ENCODE data around the gene PTPRT. TPM values are rescaled to one million over a fixed set of nuclear protein-coding genes. Genes with fewer than 3 reads are reported as not detected.

The PTPRT gene
- total RNA-seq, 1 experiment from 2014 or later, result not detected

GRCh38 chr20:43058077-43058476 lies 131.6 kb downstream of the PTPRT start (continued):
- TF ChIP-seq CTCF (IDR thresholded peaks at IDR 0.05 in 2 of 3, conservative IDR thresholded peaks at IDR 0.05 in 1 of 3; ENCODE audit: borderline replicate concordance in 1 of 3, insufficient read depth in 1 of 3, low read depth in 2 of 3, low read length in 2 of 3), result no peak
- TF ChIP-seq REST (IDR thresholded peaks at IDR 0.05; ENCODE audit: low read depth), result no peak
- TF ChIP-seq RAD21 (IDR thresholded peaks at IDR 0.05; ENCODE audit: low read depth), result no peak
- TF ChIP-seq CBX3 (IDR thresholded peaks at IDR 0.05; ENCODE audit: low read depth), result no peak
- no peak for TF ChIP-seq EZH2 (IDR thresholded peaks at IDR 0.05)
- TF ChIP-seq EGR1 (IDR thresholded peaks at IDR 0.05; ENCODE audit: low read depth), result no peak
- TF ChIP-seq SRF (IDR thresholded peaks at IDR 0.05; ENCODE audit: low read depth), result no peak
- TF ChIP-seq SIN3A (IDR thresholded peaks at IDR 0.05; ENCODE audit: low read depth), result no peak

GRCh38 chr20:43057317-43057716 lies 132.4 kb downstream of the PTPRT start:
- Histone ChIP-seq H3K9ac (ENCODE audit: low read length) (no peak overlapping the region), H3K27ac (ENCODE audit: low read depth, low read length) (no peak overlapping the region), H3K9me3 (ENCODE audit: control insufficient read depth in 1 of 2, insufficient read depth in 1 of 2, low read depth in 1 of 2, low read length in 2 of 2) (peaks cover under 1 to 6% of the 10 kb centered on the region in 2 experiments; a peak in 2 of 4 replicates), H3K9me2 (ENCODE audit: insufficient read depth) (no peaks in the 10 kb centered on the region), H3K36me3 (ENCODE audit: control insufficient read depth in 1 of 2, insufficient read depth in 2 of 2, low read length in 2 of 2) (no peaks in the 10 kb centered on the region), H4K20me1 (ENCODE audit: insufficient read depth) (no peaks in the 10 kb centered on the region), H2AFZ (ENCODE audit: low read depth, low read length, poor library complexity, severe bottlenecking) (no peak overlapping the region), H3K79me2 (ENCODE audit: insufficient read depth, low read length) (no peaks in the 10 kb centered on the region), H3K4me2 (ENCODE audit: low read length) (no peak overlapping the region), H3K4me3 (replicated peaks in 1 of 2; ENCODE audit: low read depth in 1 of 2, low read length in 2 of 2) (no peak overlapping the region), H3K27me3 (ENCODE audit: insufficient read depth, low read length) (no peaks in the 10 kb centered on the region), H3K4me1 (ENCODE audit: control insufficient read depth in 1 of 2, insufficient read depth in 2 of 2, low read length in 2 of 2) (no peaks in the 10 kb centered on the region)
- intact Hi-C loops (cut with micrococcal nuclease), result no loop called here
- no TSS peak for BruUV-seq (replicated peaks)
- RAD21 ChIA-PET (ENCODE audit: low non-redundant PET in 1 of 2, low total read pairs in 2 of 2, uncharacterized antibody in 2 of 2, unreplicated experiment in 2 of 2), result no interaction called here
- CTCF ChIA-PET, result no interaction called here
- ATAC-seq, result no peak
- POLR2A ChIA-PET, result no interaction called here
- DNase-seq (ENCODE audit: low read depth, low spot score), result no peak
- no peak for TF ChIP-seq POLR2AphosphoS5 (IDR thresholded peaks at IDR 0.05; ENCODE audit: low read depth, low read length)
- TF ChIP-seq ZNF274 (IDR thresholded peaks at IDR 0.05; ENCODE audit: low read depth, low read length), result no peak
- TF ChIP-seq ZFX (IDR thresholded peaks at IDR 0.05), result no peak
- no peak for TF ChIP-seq TCF7L2 (IDR thresholded peaks at IDR 0.05; ENCODE audit: borderline replicate concordance, extremely low read depth, insufficient read depth, insufficient read length)
- TF ChIP-seq FOSL1 (IDR thresholded peaks at IDR 0.05; ENCODE audit: low read depth), result no peak
- TF ChIP-seq RAD21 (IDR thresholded peaks at IDR 0.05; ENCODE audit: low read depth), result no peak
- TF ChIP-seq EZH2 (IDR thresholded peaks at IDR 0.05), result no peak
- TF ChIP-seq REST (IDR thresholded peaks at IDR 0.05; ENCODE audit: low read depth), result no peak
- TF ChIP-seq SP1 (IDR thresholded peaks at IDR 0.05; ENCODE audit: low read depth), result no peak
- TF ChIP-seq EGR1 (IDR thresholded peaks at IDR 0.05; ENCODE audit: low read depth), result no peak
- TF ChIP-seq EZH2phosphoT487 (IDR thresholded peaks at IDR 0.05; ENCODE audit: borderline replicate concordance), result no peak
- TF ChIP-seq YY1 (IDR thresholded peaks at IDR 0.05; ENCODE audit: extremely low read depth, insufficient replicate concordance, low read depth, low read length), result no peak
- TF ChIP-seq MAX (IDR thresholded peaks at IDR 0.05), result no peak
- TF ChIP-seq SIN3A (IDR thresholded peaks at IDR 0.05; ENCODE audit: low read depth), result no peak

Data from HCT116 (cell line).